ENCODE data around the gene RAB3IP.

Gene RAB3IP, protein sequence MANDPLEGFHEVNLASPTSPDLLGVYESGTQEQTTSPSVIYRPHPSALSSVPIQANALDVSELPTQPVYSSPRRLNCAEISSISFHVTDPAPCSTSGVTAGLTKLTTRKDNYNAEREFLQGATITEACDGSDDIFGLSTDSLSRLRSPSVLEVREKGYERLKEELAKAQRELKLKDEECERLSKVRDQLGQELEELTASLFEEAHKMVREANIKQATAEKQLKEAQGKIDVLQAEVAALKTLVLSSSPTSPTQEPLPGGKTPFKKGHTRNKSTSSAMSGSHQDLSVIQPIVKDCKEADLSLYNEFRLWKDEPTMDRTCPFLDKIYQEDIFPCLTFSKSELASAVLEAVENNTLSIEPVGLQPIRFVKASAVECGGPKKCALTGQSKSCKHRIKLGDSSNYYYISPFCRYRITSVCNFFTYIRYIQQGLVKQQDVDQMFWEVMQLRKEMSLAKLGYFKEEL

DNA sequence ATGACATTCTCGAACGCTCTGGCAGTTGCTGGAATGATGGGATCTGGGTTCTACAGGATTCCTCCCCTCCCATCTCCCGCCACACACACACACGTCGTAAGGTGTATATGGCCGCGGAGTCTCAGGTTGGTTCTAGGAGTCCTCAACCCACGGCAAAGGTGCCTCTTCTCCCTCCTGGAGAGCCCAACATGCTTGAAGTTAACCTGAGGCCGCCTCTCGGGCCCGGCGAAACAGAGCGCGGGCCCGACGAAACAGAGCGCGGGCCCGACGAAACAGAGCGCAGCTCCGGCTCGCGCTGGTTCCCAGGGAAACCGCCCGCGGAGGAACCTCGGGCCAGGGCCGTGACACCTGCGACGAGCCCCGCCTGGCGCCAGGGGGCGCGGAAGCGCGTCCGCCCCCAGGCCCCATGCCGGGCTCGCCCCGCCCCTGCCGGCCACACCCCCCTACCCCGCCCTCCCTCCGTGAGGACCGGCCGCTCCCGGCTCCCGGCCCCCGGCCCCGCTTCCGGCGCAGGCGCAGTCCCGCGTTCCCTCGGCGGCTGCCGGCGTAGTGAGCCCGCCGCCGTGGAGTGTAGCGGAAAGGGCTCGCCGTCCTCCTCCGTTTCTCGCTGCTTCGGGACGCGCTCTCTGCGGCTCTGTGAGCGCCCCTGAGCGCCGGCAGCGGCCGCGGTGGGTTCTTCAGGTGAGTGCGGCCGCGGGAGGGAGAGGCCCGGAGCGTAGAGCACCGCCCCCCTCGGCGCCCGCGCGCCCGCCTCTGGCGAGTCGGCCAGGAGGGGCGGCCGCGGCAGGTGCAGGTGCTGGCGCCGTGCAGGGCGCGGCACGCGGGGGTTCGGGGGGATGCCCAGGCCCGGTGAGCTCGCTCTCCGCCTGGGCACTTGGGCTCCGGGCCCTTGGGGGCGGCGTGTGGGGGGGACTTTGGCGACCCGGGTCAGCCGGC is at the start of gene RAB3IP:
TSS of gene RAB3IP (plus strand) at position 510 of the 936 bp plus-strand sequence. CDS start 16,549 bp downstream, outside the sequence.
- FAIRE-seq = no peak

DNA sequence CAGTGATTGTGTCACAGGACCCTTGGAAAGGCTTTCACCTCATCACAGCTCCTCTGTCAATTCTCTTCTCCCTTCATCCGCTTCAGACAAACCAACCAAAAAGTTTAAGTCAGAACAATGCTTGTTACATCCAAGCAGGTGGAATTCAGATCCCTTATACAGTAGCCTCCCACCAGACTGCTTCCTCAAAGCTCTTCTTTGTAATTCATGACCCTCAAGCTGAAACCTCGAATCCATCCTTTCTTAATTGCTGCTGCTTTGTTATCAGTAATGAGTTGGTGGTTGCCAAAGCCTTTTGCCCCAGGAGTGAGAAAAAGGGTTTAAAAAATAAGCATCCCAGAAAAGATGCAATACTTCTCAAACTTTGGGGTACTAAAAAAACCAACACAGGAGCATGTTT is 49.0 kb upstream of the RAB3IP start:
- FAIRE-seq = no peak

DNA sequence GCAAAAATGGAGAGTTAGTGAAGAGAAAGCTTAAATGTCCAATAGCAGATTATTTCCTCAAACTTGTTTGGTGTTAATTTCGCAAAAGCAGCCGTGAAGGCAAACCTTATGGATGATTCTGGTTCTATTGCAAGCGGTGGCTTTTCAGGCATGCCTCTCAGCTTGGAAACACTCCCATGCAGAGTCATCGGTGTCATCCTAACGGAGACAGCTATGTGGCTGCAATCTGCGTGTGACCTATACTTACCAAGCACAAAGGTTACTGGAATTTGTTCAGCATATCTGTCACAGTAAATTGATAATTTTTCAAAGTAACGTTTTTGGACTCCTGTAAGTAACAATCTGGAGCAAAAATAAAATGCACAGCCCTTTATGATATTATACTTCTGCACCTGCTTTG is 44.5 kb upstream of the RAB3IP start:
- no peak for FAIRE-seq

DNA sequence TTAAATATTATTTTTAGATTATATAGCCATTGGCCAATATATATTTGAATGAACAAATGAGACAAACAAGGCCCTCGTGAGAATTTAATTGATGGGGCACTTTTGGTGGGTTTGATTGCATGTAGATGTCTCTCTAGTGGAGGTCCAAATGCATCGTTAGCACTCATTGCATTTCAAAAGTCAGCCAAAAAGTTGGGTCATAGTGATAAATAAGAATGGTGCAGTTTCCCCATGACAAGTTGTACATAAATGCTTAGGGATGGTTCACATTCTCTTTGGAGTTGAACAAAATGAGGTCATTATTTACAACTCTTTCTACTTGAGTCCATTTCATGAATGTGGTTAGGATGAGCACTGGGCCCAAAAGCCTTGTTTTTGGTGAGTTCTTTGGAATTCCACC is 40.6 kb upstream of the RAB3IP start:
- FAIRE-seq = no peak

DNA sequence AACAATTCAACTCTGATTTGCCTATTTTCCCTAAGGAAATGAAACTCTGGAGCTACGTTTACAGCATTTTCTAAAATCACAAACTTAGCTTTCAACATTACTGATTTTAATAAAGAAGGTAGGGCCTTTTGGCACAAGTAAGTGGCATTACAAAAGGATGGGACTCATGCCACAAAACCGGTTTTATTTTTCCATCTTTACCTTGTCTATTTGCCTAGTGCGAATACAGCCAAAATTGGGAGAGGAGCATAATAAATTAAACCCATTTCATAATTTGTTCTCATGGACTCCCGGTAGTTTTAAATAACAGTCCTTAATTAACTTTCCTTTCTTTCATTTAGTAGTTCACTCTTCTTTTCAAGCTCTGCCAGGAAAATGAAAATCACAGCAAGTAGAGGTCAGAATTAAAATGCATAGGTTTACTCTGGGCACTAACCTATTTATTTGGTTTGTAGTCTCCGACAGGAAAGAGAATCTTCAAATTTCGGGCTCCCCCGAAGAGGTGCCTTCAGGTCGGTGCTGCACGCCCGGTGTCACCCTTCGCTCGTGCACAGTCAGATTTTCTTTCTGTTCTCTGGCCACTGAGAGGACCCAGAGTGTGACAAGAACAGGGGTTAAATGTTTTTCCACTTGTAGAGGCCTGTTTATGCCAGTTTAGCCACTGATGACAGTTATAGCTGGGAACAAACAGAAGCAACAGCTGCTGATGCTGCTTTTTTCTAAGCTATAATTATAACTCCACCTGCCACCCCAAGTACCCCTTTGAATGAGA is 39.7 kb upstream of the RAB3IP start, which contains the start of gene BEST3:
TSS of gene BEST3 (minus strand) at position 535 of the 772 bp plus-strand sequence. CDS start 1,505 bp downstream, outside the sequence.
- FAIRE-seq = no peak

DNA sequence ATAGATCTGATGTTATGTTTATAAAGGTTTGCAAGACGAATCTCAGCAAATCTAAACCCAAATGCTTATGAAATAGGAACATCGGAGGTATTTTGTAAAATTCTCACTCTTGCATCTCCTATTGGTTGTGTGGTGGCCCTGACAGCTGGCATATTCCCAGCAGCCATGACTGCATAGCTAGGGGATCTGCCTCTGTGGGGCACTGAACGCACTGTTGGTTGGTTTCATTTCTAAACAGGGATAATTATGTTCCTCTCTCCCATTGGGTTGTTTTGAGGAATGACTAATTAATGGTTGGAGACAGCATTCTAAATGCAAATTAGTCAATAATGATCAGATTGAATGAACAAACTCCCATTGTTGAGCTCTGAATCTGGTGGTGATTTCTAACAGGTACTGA is 36.8 kb upstream of the RAB3IP start:
- FAIRE-seq = no peak

DNA sequence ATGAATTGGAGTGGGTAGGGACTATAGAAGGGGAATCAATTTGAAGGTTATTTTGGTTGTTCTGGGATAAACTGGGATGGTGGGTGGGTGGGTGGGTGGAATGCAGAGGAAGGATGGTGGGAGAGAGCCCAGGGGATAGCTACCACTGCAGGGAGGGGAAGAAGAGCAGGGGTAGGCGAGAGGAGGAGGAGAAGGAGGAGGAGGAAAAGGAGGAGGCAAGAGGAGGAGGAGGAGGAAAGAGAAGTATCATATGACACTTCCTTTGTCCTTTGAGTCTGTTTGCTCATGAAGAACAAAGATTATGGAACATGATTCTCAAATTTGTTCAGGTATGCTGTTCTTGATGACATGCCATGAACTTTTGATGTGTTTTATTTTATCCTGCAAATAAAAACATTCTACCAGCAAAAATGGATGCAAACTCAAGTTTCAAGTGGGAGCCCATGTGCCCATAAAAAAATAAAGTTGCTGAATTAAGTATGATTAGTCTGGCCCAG is 35.5 kb upstream of the RAB3IP start:
- FAIRE-seq = no peak

DNA sequence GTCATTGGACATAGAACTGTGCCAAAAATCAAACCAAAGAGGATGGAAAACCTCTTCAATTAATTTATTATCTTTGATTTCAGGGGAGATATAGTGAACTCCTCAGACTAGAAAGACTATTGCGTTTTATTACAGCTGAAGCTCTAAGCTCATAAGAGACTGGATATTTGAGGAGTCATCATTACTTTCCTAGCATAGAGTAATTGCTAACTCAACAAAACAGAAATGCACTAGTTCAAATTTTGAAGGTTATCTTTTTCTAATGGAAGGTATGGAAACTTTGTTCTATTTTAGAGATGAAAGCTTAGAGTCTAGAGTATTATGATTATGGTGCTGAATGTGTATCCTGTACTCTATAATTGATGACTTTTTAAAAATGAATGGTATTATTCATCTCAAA is 34.3 kb upstream of the RAB3IP start:
- no peak for FAIRE-seq

DNA sequence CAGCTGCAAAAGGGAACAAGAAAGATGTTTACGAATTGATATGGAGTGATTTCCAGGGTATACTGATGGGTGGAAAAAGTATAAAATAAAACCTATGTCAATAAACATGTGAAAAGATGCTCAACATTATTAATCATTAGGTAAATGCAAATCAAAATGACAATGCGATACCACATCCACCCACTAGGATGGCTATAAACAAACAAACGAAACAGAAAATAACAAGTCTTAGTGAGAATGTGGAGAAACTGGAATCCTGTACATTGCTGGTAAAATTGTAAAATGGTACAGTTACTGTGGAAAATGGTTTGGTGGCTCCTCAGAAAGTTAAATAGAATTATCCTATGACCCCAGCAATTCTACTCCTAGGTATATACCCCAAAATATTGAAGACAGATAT is 30.0 kb upstream of the RAB3IP start:
- FAIRE-seq = no peak

DNA sequence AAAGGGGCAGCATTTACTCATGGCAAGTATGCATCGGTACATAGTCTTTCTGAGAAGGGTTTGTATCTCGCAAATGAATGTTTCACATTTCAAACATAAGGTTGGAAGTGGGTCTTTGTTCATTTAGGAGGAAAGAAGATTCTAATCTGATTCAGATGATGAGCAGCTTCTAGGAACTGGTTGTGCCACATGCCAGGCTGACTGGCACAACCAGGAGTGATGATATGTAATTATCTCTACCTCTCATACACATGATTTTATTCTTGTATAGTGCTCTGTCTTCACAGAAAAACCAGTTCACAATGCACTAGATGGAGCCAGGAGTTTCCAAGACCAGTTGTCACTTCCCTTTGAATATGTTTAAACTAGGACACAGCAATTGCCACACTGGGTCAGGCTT is 25.8 kb upstream of the RAB3IP start:
- FAIRE-seq = no peak

DNA sequence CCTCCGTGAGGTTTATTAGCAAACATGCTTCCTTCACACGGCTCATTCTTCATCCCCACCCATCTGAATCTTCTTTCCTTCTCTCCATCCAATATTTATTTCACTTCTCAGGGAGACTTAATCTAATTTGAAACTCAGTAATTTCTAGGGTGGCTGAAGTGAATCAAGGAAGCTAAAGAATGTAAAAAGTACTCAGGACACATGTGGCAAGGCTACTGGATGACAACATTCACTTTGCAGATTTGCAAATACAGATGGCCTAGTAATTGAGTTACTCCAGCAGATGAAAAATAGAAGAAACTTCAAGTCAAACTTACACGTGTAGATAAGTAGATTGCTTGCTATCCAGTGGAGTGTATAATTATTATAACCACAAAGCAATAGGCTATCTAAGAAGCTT is 24.1 kb upstream of the RAB3IP start:
- FAIRE-seq = no peak

DNA sequence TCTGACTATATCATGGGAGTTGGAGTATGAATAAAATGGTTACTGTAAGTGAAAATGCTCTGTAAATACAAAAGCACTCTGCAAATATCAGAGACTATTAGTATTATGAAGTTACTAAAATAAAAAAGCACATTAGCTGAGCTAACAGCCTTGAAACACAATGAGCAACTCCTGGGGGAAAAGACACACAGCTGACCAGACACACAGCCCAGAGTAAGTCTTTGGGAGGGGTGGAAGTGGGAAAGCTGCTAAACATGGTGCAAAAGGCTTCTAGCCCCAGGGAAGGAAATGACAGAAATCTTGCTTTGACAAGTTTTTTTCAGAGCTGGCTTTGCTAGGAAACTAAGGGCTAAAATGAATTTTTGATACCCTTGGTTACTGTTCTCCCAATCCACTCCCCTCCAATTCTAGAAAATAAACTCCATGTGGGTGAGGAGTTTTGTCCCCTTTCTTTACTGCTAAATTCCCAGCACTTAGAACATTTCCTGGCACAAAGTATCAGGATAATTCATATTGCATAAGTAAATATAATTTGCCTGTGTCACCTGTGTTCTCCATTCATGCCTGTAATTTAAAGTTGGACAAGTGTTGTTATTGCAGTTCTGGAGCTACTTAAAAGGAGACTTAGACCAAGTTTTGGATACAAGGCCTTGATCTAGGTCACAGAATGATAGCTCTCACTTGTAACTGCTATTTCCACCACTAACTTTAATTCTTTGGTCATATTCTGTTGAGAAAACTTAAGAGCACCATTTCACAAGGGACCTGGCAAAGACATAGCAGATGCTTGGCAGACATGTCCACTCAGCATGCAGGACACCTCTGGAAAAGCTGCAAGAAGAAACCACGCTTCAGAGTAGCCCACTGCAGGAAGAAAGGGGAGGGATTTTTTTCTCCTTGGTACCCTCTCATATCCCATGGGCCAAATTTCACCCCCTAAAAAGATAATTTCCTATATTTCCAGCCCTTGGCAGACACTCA is 19.0 kb upstream of the RAB3IP start:
- no peak for FAIRE-seq

DNA sequence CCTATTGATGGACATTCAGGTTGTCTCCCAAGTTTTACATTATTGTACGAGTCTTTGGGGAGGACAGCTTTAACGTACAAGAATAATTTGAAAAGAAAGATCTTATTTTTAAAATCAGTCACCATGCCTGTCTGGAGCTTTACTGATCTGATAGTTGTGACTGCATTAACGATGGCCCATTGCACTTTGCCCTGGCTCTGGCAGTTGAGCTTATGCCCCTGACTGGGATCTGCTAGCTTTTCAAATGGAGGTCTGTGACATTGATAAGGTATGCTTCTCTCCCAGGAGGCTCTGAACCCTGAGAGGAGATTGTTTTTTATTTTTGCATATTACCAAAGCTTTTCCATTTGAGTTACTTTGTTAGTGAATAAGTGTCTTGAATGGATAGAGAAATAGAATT is 17.9 kb upstream of the RAB3IP start:
- no peak for FAIRE-seq

DNA sequence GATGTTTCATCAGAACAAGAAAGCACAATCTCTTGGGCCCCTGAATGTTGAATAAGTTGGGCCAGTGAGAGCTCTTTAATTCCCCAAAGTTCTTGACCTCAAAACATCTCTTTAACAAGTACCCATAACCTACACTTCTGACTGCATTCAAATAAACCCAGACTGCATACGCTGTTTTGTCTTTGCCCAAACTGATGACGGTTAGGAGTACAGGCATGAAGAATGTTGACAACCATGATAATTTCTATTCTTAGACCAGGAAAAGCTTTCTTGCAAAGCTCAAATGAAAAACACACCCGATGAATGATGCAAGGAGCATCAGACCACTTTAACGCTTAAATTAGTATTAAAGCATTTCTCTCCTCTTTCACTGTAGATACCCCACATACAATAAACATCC is 11.7 kb upstream of the RAB3IP start:
- no peak for FAIRE-seq

DNA sequence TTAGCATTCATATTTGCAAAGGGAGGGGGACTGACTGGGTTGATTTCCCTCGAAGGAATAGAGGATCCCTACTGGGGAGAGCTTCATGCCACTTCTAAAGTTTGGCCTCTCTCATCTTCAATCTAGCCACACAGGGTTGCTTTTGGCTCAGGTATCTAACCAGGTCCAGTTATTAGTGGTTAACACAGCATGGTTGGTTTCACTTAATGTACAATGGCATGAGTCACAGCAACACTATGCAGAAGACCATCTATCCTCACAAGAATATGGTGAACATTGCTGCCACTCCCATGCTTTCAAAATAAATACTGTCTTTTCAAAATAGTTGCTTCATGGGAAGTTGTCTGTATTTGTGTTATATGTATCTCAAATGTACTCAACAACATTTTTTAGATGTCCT is 6.6 kb upstream of the RAB3IP start:
- FAIRE-seq = no peak

DNA sequence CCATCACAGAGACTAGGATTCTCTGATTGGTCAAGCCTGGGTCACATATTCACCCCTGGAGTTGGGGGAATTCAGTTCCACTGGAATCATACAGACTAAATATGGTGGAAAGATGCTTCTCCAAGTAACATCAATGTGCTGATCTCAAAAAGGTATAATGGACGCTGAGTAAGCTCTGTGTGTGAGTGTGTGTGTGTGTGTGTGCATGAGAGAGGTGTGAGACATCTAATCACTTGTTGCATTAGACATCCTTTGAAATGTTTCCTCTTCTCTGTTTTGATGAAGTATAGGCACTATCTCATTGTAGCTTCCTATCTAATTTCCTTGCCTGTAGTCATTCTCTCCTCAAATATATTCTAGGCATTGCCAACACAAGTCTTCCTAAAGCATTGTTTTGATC is 5.0 kb upstream of the RAB3IP start:
- no peak for FAIRE-seq

DNA sequence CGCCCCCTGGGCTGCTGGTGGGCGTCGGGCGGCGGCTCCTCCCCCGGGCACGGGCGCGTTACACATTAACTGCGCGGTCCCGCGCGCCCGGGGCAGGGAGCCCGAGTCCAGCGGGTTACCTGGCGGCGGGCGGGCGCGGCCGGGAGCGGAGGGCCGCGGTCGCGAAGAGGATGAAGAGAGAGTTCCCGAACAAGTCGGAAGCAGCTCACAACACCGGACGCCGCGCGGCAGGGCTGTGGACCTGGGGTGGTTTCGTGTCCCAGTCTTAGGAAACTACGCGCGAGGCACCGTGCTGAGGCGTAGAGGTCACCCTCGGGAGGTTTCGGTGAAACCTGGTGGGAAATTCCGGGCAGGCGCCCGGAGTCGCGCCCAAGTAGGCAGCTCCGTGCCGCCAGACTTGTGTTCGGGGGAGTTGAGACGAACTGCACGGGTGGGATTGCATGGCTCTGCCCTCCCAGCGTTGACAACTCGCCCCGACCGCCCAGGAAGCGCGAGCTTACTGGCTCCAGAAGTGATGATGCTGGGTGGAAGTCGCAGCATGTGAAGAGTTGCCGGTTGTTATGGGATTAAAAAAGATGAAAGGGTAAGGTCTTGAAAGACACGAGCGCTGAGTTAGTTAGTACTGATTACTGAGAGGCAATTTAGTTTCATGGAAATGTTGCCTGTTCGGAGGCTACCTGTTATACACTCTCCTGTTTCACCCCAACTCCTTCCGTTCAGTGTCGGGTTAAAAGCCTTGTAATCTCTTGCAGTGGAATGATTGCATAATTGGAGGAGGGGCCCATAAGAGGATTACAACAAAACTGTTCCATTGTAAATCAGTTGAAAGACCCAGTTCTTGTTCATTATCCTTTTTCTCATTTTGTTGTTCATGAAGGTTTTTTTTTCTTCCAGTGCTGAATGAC is 879 bp downstream of the RAB3IP start:
- no peak for FAIRE-seq

DNA sequence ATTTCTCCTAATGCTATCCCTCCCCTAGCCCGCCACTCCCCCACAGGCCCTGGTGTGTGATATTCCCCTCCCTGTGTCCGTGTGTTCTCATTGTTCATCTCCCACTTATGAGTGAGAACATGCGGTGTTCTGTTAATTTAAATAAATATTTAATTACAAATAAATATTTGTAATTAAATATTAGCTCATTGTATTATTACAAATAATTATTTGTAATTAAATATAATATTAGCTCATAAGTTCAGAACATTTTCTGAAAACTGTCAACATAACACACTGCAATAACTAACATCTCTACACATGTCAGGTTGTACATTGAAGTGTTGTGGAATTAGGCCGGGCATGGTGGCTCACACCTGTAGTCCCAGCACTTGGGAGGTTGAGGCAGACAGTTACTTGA is 5.4 kb downstream of the RAB3IP start:
- FAIRE-seq = no peak

DNA sequence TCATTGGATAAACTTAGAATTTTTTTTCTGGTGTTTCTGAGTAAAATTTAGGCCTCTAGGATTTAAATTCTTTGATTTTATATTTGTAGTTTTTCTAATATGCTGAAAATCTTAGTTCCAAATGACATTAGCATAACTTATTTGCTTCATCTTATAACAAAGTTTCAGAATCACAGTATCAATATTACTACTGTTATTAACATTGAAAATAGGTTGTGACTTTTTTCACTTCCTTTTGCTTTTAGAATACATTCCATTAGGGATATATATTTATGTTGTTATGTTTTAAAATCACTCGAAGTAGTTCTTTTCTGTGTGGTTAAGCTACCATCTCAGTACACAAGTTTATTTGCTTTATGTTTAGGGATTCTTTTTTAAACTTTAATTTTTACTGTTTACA is 12.8 kb downstream of the RAB3IP start:
- no peak for FAIRE-seq

DNA sequence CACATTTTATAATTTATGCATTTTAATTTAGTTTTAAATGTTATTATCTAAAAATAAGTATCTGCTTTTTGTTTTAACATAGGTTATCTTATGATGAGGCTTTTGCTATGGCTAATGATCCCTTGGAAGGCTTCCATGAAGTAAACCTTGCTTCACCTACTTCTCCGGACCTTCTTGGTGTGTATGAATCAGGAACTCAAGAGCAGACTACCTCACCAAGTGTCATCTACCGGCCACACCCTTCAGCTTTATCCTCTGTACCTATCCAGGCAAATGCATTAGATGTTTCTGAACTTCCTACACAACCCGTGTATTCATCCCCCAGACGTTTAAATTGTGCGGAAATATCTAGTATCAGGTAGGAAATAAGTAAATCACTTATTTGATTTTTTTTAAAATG is 16.6 kb downstream of the RAB3IP start:
- no peak for FAIRE-seq
